Measurements from ENCODE around the gene SCCPDH.
A peak's percentile ranks its signal among the peaks of the same experiment; 100 is the strongest.

SCCPDH gene

GRCh38 chr1:246793356-246793896 is 69.2 kb downstream of the SCCPDH start:
- DNase-seq (ENCODE audit: low read depth), result no peak
- TF ChIP-seq MYC (IDR thresholded peaks at IDR 0.05; ENCODE audit: low read depth, low read length), result no peak
- no peak for TF ChIP-seq POLR2A (IDR thresholded peaks at IDR 0.05; ENCODE audit: extremely low read depth, insufficient read length)
- TF ChIP-seq CTCF (IDR thresholded peaks at IDR 0.05; ENCODE audit: low read depth, low read length), result no peak
- no peak for TF ChIP-seq MAX (IDR thresholded peaks at IDR 0.05; ENCODE audit: low read depth, low read length)
- H3K4me3 ChIP-seq (ENCODE audit: low read depth, low read length), result no peak overlapping the region

- no peak for TF ChIP-seq CTCF (IDR thresholded peaks at IDR 0.05; ENCODE audit: low read depth, low read length)
- TF ChIP-seq POLR2A (IDR thresholded peaks at IDR 0.05; ENCODE audit: extremely low read depth, insufficient read length), result no peak
- no peak for TF ChIP-seq MAX (IDR thresholded peaks at IDR 0.05; ENCODE audit: low read depth, low read length)
- TF ChIP-seq MYC (IDR thresholded peaks at IDR 0.05; ENCODE audit: low read depth, low read length), result no peak
- no peak overlapping the region for H3K4me3 ChIP-seq (ENCODE audit: low read depth, low read length)
- no peak for DNase-seq (ENCODE audit: low read depth)
These were observed 70.0 kb downstream of the SCCPDH start for GRCh38 chr1:246794048-246794827.

GRCh38 chr1:246794828-246795671 is 70.8 kb downstream of the SCCPDH start:
- no peak overlapping the region for H3K4me3 ChIP-seq (ENCODE audit: low read depth, low read length)
- peak; percentile 71 for DNase-seq (ENCODE audit: low read depth)
- no peak for TF ChIP-seq MAX (IDR thresholded peaks at IDR 0.05; ENCODE audit: low read depth, low read length)
- no peak for TF ChIP-seq POLR2A (IDR thresholded peaks at IDR 0.05; ENCODE audit: extremely low read depth, insufficient read length)
- no peak for TF ChIP-seq MYC (IDR thresholded peaks at IDR 0.05; ENCODE audit: low read depth, low read length)
- TF ChIP-seq CTCF (IDR thresholded peaks at IDR 0.05; ENCODE audit: low read depth, low read length), result no peak

GRCh38 chr1:246795906-246796694 is 71.9 kb downstream of the SCCPDH start:
- TF ChIP-seq CTCF (IDR thresholded peaks at IDR 0.05; ENCODE audit: low read depth, low read length) (no peak), POLR2A (IDR thresholded peaks at IDR 0.05; ENCODE audit: extremely low read depth, insufficient read length) (no peak), MYC (IDR thresholded peaks at IDR 0.05; ENCODE audit: low read depth, low read length) (no peak), MAX (IDR thresholded peaks at IDR 0.05; ENCODE audit: low read depth, low read length) (no peak)
- no peak for DNase-seq (ENCODE audit: low read depth)
- H3K4me3 ChIP-seq (ENCODE audit: low read depth, low read length), result no peak overlapping the region

- no peak overlapping the region for H3K4me3 ChIP-seq (ENCODE audit: low read depth, low read length)
- DNase-seq (ENCODE audit: low read depth), result no peak
- TF ChIP-seq MYC (IDR thresholded peaks at IDR 0.05; ENCODE audit: low read depth, low read length) (no peak), POLR2A (IDR thresholded peaks at IDR 0.05; ENCODE audit: extremely low read depth, insufficient read length) (no peak), MAX (IDR thresholded peaks at IDR 0.05; ENCODE audit: low read depth, low read length) (no peak), CTCF (IDR thresholded peaks at IDR 0.05; ENCODE audit: low read depth, low read length) (no peak)
These were observed 72.9 kb downstream of the SCCPDH start for GRCh38 chr1:246797157-246797556.
